ENCODE results near the gene CCNB1IP1.
"Not testable (repeated sequence)": the region's sequence is repeated elsewhere in the genome, so short reads cannot be mapped to it uniquely, and the experiment has no call there.

CCNB1IP1 gene, protein sequence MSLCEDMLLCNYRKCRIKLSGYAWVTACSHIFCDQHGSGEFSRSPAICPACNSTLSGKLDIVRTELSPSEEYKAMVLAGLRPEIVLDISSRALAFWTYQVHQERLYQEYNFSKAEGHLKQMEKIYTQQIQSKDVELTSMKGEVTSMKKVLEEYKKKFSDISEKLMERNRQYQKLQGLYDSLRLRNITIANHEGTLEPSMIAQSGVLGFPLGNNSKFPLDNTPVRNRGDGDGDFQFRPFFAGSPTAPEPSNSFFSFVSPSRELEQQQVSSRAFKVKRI

DNA sequence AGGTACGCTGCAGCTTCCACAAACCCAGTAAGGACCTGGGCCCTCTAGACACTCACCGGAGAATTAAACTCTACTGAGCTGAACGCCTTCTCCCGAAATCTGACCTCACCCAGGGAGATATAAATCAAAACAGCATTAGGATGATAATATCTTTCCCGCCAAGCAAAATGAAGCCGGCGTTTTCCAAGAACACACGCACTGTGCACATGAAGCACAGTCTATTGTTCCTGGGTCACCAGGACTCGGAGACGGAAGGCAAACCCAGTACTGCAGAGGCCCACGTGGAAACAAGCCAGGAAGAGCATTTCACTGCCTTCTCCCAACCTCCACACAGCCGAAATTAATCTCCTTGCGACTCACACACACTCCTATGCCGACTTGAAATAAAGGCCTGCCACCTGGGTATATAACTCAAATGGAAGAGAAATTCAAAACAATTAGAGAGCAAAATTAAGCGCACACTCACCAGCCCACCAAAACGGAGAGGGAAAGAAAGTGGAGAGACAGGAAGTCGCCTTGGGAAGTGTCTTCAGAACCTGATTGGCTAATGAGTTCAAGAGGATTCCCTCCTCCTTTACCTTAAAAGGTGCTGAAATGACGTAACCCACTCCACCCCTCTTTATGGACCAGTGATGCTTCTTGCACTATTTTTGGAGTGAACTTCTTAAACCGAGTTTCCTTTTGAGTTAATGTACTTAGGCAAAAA, at the start of gene CCNB1IP1:
Gene CCNB1IP1, minus strand, starts transcription at position 492 of the 706 bp plus-strand sequence. CDS start 16,756 bp downstream, outside the sequence.
- peak; percentile 84 for DNase-seq

DNA sequence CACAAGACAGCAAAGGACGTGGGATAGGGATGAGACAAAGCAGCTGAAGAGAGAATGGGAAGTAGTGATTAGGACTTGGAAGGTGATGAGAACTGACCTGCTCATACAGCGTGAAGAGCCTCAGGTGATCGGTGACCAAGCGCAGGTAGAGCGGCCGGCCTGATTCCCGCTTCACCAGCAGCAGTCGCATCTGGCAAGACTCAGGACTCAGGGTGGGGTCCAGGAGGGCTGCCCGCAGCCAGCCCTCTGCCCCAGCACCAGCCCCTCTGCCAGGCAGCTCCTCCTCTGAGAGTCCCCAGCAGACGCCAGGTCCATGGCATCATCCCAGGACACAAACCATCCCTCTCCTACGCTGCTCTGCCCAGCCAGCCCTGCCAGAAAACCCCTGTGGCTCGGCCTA, 49.4 kb upstream of the CCNB1IP1 start:
- DNase-seq: no peak

DNA sequence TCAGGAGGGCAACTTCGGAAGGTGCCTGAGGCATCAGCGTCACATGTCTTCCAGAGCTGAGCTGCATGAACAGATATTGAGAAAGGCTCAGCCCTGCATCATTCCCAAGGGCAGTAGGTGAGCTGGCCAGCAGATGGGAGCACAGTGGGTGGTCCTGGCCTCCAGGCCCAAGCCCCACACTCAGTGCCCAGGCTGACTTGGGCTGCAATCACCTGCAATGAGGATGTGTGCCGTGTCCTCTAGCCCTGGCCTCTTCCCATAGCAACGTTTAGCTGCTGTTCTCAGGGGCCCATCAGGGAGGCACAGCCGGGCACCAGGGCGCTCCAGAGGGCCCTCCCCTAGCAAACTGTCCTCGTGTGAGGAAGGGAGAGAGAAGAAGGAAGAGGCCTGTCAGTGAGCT, 48.3 kb upstream of the CCNB1IP1 start:
- no peak for DNase-seq

DNA sequence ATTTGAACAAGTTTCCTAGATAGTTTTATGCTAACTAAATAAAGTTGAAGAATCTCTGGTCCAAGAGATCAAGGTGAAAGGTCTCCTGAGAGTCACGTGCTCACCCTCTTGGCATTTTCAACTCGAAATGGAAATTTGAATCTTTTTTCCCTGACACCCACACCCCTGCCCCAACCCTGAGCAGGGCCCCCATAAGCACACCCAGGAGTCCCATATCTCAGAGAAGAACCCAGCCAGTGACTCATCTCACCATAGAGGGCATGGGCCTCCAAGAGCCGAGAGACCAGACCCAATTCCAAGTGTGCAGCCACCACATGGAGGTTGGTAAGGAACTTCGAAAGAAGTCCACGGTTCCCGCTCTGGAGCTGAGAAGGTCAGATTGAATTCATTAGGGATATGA, 47.6 kb upstream of the CCNB1IP1 start:
- no peak for DNase-seq

DNA sequence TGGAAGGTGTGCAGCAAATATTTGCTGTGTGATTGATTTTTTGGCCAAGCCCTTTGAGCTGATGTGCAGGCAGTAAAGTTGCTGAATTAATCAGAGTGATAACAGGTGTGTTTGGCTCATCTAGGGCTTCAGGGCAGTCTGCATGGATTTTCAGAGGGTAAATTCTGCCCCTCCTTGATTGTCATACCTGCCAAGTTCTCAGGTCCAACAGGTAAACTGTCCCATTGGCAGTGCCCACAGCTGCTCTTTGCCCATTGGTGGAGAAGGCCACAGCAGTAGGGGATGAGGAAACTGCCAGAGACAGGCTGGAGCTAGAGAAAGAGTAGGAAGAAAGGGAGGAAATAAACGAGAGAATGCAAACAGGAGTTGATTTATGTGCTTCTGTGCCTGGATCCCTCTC, 46.7 kb upstream of the CCNB1IP1 start:
- DNase-seq: no peak

DNA sequence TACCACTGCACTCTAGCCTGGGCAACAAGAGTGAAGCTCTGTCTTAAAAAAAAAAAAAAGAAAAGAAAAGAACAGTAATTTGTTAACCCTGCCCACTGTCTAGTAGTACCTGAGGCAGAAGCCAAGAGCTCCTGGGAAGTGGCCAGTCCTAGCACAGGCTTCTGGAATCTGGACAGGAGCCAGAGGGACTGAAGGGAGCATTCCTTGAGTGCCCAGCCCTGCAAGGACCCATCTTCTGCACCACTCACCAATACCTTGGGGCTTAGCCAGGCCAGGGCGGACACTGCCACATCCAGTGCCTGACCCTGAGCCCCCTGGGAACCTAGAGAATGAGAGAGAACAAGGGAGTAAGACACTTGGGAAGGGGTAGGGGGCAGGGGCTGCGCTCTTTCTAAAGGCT, 44.1 kb upstream of the CCNB1IP1 start:
- DNase-seq: no peak

DNA sequence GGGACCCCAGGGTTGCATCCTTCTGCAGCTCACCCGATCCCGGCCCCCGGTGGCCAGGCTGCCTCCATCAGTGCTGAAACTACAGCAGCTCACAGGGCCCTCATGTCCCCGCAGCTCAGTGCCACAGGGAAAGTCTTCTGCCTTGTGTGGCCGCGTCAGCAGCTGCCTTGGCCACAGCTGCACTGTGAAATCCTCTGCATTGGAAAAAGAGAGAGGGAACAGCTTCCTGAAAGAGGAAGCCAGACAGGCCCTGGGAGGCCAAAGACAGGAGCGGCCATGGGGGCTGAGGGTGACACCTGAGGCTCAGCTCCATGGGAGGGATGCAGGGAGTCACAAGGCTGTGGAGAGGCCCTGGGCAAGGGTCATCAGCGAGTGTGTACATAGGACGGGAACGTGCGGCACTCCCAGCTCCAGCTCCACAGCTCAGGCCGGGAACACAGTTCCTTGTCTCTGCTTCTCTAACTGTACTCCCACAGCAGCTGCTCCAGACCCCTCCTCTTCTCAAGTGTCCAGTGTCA, 43.1 kb upstream of the CCNB1IP1 start:
- DNase-seq: no peak

DNA sequence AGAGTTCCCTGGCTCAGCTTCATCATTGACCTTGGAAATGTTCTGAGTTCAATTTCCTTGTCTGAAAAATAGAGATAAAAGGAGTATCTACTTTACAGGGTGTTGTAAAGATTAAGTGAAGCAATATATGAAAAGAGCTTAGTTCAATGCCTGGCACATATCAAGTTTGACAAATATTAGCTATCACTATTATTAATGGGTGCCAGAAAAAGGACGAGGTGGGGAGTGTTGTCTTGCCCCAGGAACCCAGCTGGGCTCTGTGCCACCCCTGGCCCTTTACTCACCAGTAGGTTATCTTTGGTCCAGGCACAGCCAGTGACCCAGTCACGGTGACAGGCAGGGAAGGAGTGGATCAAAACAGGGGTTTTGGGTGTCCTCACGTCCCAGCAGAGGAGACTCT, 42.4 kb upstream of the CCNB1IP1 start:
- DNase-seq: no peak

DNA sequence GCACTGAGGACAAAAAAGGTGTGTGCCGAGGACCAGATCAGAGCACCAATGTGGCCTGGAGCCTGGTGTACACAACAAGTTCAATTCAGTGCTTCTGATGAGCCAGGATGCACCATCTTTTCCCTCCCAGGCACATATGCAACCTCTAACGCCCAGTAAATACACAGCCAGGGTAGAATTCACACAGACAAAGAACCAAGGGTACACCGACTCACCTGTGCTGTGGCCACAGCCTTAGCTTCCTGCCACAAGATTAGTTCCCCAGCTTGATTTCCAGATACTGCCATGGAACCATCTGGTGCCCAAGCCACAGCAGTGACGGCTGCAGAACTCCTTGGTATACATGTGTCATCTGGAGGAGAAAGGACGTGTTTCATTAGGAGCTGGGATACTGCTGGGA, 39.7 kb upstream of the CCNB1IP1 start:
- no peak for DNase-seq

DNA sequence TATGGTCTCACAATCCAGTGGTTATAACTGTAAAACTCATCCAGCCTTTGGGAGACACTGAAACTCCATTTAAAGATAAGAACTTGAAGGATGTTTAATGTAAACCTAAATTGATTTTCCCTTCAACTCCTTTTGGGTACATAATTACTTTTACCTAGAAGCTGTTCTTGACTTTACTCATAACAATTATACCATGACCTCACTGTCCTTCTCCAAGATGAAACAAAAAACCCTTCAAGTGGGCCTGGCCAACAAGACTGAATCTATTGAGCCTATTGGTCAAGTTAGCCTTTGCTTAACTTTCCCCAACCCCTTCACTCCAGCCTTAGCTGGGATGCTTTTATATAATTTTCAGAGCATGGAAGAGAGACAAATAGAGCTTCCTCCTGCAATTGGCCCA, 32.8 kb upstream of the CCNB1IP1 start:
- no peak for DNase-seq

DNA sequence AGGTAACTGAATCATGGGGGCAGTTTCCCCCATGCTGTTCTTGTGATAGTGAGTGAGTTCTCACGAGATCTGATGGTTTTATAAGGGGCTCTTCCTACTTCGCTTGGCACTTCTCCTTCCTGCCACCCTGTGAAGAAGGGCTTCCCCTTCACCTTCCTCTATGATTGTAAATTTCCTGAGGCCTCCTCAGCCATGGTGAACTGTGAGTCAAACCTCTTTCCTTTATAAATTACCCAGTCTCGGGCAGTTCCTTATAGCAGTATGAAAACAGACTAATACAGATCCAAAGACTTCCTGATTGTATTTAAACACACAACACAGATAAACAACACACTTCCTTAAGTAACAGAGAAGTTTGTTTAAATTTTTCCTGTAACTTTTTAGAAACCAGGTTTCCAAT, 25.4 kb upstream of the CCNB1IP1 start:
- not testable (repeated sequence) for DNase-seq

DNA sequence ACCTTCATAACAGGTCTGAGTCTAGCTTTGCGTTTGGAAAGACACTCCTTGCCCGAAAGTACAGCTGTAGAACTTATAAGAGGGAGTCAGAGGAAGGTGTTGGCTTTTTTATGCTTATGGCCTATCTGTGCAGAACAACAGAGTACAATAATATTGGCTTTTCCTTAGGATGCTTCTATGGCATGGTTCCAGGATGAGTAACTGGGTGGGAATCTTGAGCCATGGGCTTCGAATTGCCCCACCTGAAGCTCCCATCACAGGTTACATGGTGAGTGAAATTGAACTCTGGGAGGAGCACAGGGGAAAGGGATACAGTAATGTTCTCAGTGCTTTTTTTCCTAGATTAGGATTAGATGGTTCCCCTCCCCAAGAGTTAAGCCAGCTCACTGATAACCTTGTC, 23.3 kb upstream of the CCNB1IP1 start:
- no peak for DNase-seq

DNA sequence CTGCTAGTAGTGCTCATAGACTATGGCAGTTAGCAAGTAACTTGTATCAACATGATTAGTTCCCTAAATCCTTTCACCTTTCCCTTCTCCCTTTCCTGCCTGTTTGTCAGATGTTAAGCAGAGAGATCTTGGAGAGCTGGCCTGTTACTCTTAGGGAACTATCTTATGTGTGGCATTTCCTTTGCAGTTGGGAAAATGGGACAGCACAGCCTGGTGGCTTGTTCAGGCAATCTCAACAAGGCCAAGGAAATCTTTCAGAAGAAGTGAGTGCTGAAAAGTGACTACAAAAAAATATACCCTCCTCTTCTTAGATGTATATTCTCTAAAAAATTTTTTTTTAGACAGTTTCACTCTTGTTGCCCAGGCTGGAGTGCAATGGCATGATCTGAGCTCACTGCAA, 17.8 kb upstream of the CCNB1IP1 start:
- DNase-seq: no peak

DNA sequence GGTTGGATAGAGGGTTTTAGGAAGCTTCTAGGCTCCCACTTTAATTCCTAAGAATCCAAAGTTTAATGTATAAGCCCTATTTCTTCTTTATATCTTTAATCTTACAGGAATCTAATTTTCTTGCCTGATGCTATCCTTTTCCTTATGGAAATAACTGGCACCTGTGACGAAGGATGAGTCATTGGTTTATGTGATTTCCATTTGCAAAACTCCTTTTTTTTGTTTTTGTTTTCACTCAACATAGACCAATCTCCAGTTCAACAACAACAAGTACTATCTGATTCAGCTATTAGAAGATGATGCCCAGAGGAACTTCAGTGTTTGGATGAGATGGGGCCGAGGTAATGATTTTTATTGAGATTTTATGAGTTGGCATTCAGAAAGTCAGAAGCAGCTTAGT, 17.2 kb upstream of the CCNB1IP1 start:
- DNase-seq: no peak

DNA sequence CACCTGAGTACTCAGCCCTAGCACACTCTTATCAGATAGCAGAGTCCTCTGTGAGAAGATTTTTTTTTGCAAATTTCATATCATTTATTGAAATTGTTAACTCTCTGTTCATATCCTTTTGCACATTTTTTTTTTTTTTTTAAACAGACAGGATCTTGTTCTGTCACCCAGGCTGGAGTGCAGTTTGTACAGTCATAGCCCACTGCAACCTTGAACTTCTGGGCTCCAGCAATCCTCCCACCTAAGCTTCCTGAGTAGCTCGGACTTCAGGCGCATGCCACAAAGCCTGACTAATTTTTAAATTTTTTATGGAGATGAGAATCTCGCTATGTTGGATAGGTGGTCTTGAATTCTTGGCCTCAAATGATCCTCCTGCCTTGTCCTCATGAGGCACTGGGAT, 14.7 kb upstream of the CCNB1IP1 start:
- DNase-seq: no peak

DNA sequence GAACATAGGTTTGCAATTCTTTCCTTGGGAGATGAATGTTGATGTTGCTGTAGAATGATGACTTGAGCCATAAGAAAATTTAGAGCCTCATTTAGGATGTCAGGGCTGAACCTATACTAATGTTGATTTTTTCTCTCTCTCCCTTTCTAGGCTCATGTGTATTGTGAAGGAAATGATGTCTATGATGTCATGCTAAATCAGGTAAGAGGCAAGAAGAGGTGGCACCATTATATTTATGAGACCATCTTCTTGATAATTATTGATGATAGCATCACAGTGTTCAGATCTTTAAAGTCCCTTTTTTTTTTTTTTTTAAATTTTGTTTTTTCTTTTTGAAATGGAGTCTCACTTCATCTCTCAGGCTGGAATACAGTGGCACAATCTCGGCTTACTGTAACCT, 13.6 kb upstream of the CCNB1IP1 start:
- DNase-seq: no peak

DNA sequence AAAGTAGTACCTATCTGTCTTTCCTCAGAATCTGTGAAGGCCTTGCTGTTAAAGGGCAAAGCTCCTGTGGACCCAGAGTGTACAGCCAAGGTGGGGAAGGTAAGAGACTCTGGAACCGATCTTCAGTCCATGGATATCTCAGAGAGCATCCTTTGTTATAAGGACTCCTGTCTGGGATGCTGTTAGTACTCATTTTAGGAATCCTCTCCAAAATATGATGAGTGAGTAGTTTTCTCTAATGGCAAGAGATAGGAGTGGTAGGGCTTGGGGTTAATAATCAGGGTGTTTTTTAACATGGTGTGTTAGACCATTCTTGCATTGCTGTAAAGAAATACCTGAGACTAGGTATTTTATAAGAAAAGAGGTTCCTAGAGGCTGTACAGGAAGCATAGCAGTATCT, 12.3 kb upstream of the CCNB1IP1 start:
- no peak for DNase-seq

DNA sequence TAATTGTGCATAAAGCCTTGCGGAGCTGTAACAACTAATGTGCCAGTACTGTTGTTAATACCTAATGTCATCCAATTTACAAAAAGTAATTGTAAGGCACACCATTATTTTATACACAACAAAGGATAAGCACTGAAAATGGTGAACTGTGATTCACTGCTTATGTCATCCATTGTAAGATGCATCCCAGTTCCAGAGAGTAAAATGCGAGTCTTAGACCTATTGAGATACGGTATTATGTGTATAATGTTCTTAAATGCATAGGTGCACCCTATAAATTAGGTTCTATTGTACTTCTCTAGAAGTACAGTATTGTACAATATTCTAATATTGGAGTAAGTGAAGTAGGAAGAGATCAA, 10.8 kb upstream of the CCNB1IP1 start:
- DNase-seq: no peak

DNA sequence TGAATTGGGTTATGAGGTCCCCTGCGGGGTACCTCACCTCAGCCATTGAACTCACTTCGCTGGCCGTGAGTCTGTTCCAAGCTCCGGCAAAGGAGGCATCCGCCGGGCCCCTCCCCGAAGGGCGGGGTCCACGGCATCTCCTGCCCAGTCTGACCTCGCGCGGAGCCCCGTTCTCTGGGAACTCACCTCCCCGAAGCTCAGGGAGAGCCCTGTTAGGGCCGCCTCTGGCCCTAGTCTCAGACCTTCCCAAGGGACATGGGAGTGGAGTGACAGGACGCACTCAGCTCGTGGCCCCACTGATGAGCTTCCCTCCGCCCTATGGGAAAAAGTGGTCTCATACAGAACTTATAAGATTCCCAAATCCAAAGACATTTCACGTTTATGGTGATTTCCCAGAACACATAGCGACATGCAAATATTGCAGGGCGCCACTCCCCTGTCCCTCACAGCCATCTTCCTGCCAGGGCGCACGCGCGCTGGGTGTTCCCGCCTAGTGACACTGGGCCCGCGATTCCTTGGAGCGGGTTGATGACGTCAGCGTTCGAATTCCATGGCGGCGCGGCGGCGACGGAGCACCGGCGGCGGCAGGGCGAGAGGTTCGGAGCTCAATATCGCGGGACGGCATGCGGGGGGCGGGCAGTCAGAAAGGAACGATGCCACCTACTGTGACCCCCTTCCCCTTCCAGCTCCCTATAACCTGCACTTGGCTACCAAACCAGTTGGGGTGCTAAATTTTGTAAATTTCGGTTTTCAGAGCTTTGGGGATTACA, 10.2 kb upstream of the CCNB1IP1 start, which contains the start of gene PARP2:
Gene PARP2, plus strand, starts transcription at position 544 of the 770 bp plus-strand sequence. Its CDS starts 7 bp downstream, at position 551.
- peak; percentile 97 for DNase-seq

DNA sequence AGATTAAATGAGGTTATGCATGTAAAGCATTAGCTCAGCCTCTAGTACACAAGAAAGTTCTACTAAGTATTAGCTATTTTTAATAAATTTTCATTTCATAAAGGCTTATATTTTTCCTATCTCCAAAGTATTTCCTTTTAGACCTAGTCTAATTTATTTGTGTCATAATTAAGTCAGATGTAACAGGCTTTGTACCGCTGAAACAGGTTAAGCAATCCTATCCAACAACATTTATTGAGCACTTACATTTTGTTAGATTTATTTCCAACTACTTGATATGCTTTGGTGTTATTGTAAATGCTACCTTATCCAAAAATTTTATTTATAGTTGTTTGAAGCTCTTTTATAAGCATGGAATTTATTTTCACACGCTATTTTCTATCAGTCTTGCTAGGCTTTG, 8.6 kb upstream of the CCNB1IP1 start:
- DNase-seq: no peak

DNA sequence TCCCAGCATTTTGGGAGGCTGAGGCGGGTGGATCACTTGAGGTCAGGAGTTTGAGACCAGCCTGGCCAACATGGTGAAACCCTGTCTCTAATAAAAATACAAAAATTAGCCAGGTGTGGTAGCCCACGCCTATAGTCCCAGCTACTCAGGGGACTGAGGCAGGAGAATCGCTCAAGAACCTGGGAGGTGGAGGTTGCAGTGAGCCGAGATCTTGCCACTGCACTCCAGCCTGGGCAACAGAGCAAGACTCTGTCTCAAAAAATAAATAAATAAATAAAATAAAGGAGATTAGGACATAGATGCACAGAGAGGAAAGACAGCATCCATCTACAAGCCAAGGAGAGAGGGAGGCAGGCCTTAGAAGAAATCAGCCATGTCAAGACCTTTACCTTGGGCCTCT, 8.0 kb upstream of the CCNB1IP1 start:
- not testable (repeated sequence) for DNase-seq

DNA sequence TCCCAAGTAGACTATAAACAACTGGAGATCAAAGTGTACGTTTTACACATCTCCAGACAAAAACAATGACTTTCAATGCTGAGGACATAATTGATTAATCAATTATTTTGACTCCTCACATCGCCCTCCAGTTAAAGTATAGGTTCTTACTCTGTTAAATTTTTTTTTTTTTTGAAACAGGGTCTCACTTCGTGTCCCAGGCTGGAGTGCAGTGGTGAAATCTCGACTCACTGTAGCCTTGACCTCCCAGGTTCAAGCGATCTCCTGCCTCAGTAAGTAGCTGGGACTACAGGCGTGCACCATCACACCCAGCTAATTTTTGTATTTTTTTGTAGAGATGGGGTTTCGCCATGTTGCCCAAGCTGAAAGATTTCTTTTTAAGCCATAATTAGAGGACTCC, 938 bp upstream of the CCNB1IP1 start:
- DNase-seq: no peak

DNA sequence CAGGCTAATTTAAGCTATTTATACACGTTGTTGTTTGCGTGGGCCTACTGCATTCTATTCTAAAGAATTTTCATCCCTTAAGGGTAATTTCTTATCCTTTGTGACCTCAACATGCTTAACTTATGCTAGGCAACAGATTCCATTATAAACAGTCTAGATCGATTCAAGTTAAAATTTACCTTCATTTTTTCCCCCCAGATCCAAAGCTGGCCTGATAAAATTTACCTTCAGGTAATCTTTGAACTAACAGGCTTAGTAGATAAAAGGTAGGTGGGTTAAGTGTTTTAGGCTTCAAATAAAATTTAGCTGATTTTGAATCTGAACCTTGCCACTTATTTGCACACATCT, 389 bp upstream of the CCNB1IP1 start:
- no peak for DNase-seq

DNA sequence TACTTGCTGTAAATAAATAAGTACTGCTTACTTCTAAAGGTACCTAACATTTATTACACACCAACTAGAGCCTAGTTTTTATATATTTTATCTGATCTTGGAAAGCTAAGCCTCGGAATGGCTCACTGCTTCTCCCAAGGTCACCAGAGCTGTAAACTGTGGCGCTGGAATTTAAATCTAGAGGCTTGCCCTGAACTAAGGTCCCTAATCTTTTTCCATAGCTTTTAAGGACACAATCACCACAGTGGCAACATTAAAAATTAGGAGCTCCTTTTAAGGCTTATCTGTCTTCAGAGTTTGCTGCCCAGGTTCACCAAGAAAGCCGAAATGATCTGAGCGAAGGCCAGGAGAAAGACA, 670 bp downstream of the CCNB1IP1 start:
- no peak for DNase-seq
